GM12891 (cell line): ENCODE results near the gene BAD.

Experiments used
- POLR2A ChIP-seq: IDR thresholded peaks from 2 replicates; pipeline ENCODE4 v1.6.1; 2011; ENCODE audit warnings: low read depth, low read length, control low read depth
- POLR2AphosphoS5 ChIP-seq: IDR thresholded peaks from 2 replicates; pipeline ENCODE4 v1.6.1; 2011; ENCODE audit warnings: low read depth, low read length, control low read depth
- SPI1 ChIP-seq: IDR thresholded peaks from 2 replicates; pipeline ENCODE4 v1.6.1; 2011; ENCODE audit warnings: low read depth, low read length, control low read depth

DNA sequence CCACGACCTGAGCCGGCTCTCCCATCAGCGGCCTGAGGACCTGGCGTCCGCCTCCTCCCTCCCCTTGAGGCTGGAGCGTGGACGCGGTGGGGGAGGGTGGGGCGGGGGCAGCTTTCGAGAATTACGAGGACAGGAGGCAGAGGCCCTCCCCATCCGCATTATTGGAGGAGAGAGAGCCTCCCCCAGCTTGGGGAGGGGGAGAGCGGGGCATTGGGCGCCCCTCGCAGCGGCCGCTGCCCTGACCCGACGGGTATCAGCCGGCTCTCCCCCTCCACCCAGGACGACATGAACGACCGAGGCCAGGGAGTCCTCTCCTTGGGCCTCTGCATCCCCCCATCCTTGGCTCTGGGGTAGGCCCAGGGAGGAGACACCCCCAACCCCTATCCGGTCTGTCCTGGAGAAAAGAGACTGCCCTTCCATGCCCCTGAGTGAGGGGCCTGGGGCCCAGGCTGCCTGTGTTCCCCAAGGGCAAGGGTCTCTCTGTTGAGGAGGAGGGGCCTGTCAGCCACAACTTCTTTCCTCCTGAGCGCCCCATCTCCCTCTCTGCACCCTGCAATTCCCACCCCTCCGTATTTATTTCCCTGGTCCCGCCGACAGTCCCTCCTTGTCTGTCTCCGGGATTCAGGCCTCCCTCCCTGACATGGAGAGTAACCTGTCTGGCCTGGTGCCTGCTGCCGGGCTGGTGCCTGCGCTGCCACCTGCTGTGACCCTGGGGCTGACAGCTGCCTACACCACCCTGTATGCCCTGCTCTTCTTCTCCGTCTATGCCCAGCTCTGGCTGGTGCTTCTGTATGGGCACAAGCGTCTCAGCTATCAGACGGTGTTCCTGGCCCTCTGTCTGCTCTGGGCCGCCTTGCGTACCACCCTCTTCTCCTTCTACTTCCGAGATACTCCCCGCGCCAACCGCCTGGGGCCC lies 1.7 kb upstream of the BAD start:
- TF ChIP-seq POLR2AphosphoS5, result no peak
- TF ChIP-seq SPI1, result no peak
- no peak for TF ChIP-seq POLR2A
